ENCODE data around the gene FABP1. TPM values are rescaled to one million over a fixed set of nuclear protein-coding genes. Genes with fewer than 3 reads are reported as not detected.

FABP1 gene
- total RNA-seq, 1 experiment from 2014 or later: not detected

DNA sequence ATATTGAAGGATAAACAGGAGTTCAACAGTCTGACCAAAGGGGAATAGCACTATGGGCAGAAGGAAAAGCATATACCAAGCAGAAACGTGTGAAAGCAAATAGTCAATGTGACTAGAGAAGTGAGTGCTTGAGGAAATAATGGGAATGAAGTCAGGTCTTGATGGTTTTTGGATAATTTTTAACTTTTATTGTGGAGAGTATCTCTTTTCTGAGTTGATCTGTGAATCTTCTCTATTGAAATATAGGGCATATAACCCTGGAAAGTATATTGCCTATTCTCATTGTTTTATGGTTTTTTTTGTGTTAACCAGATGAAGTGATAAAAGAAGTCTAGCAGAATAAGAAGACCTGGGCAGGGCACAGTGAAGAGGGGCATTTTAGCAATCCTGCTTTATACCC lies 16.4 kb upstream of the FABP1 start:
- no peak for DNase-seq (ENCODE audit: low read depth, low spot score)
- in situ Hi-C loops (cut with HindIII; ENCODE audit: low pct_unique_long_range_greater_than_20kb, low sequenced_read_pairs): no loop called here

DNA sequence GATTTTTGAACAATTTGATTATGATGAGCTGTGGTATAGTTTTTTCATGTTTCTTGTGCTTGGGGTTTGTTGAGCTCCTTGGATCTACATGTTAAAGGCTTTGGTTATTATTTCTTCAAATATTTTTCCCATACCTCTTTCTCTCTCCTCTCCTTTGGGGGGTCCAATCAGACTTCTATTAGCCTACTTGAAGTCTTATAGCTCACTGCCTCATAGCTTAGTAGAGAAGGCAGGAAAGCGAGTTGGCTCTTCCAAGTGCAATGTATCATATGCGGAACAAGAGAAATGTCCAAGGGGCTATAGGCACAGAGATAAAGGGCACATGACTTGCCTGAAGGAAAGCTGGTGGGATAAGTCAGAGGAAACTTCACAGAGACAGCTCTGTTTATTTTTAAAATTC lies 14.1 kb upstream of the FABP1 start:
- in situ Hi-C loops (cut with HindIII; ENCODE audit: low pct_unique_long_range_greater_than_20kb, low sequenced_read_pairs): no loop called here
- no peak for DNase-seq (ENCODE audit: low read depth, low spot score)

- in situ Hi-C loops (cut with HindIII; ENCODE audit: low pct_unique_long_range_greater_than_20kb, low sequenced_read_pairs): no loop called here
Observed at GRCh38 chr2:88139804-88140203, 11.9 kb upstream of the FABP1 start.

DNA sequence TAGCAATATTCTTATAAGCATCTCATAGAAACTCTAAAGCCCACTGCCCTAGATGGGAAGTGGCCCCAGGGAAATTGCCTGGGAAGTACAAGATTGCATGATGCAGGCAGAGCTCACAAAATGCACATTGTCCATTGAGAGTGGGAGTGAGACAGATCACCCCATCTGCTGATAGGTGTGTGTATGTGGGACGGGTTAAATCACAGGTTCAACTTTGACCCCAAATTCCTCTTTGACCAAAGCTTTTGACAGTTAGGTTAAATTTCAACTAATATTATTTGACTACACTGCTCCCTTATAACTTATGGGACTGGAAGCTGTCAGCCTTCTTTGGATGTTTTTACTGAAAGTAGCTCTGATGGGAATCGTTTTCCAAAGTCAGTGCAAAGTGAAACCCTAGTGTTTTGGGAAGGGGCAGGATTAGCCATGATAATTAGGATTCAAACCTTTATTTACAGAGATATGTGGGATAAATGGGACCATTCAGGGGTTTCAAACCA lies 11.4 kb upstream of the FABP1 start:
- in situ Hi-C loops (cut with HindIII; ENCODE audit: low pct_unique_long_range_greater_than_20kb, low sequenced_read_pairs): no loop called here

More at GRCh38 chr2:88139804-88140203, 11.9 kb upstream of the FABP1 start:
- DNase-seq (ENCODE audit: low read depth, low spot score): no peak

GRCh38 chr2:88137833-88138232 lies 10.0 kb upstream of the FABP1 start:
- in situ Hi-C loops (cut with HindIII; ENCODE audit: low pct_unique_long_range_greater_than_20kb, low sequenced_read_pairs): no loop called here
- DNase-seq (ENCODE audit: low read depth, low spot score): no peak

More for the DNA sequence above, 11.4 kb upstream of the FABP1 start:
- DNase-seq (ENCODE audit: low read depth, low spot score): peak; percentile 17

DNA sequence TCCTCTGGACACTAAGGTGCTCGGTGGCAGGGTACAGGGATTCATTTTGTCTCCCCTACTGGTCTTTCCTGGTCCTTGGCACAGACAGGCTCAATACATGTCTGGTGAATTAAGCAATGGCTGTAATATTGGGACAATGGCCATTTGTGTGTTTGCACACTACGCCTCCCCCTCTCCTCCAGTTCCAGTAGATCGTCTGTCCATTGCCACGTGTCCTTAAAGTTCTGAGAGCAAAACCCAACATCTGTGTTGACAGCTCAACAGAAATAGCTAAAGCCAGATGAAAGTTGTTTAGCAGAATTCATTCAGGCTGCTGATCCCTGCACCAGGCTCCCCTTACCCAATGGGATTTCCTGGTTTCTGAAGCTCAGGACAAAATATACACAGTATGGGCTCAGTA lies 9.0 kb upstream of the FABP1 start:
- peak; percentile 59 for DNase-seq (ENCODE audit: low read depth, low spot score)
- in situ Hi-C loops (cut with HindIII; ENCODE audit: low pct_unique_long_range_greater_than_20kb, low sequenced_read_pairs): no loop called here

GRCh38 chr2:88133875-88134274 lies 6.0 kb upstream of the FABP1 start:
- in situ Hi-C loops (cut with HindIII; ENCODE audit: low pct_unique_long_range_greater_than_20kb, low sequenced_read_pairs): no loop called here
- no peak for DNase-seq (ENCODE audit: low read depth, low spot score)

DNA sequence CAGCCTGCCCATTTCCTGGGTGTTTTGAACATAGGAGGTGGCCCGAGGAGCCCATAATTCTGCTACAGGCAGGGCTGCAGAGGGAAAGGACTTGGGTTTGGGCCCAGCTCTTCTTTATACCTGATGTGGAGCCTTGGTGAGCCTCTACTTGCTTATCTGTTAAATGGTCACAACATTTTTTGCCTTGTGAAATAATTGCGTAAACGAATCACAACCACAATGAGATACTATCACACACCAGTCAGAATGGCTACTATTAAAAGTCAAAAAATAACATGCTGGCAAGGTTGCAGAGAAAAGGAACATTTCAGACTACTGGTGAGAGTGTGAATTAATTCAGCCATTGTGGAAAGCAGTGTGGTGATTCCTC lies 4.1 kb upstream of the FABP1 start:
- in situ Hi-C loops (cut with HindIII; ENCODE audit: low pct_unique_long_range_greater_than_20kb, low sequenced_read_pairs): no loop called here
- no peak for DNase-seq (ENCODE audit: low read depth, low spot score)

DNA sequence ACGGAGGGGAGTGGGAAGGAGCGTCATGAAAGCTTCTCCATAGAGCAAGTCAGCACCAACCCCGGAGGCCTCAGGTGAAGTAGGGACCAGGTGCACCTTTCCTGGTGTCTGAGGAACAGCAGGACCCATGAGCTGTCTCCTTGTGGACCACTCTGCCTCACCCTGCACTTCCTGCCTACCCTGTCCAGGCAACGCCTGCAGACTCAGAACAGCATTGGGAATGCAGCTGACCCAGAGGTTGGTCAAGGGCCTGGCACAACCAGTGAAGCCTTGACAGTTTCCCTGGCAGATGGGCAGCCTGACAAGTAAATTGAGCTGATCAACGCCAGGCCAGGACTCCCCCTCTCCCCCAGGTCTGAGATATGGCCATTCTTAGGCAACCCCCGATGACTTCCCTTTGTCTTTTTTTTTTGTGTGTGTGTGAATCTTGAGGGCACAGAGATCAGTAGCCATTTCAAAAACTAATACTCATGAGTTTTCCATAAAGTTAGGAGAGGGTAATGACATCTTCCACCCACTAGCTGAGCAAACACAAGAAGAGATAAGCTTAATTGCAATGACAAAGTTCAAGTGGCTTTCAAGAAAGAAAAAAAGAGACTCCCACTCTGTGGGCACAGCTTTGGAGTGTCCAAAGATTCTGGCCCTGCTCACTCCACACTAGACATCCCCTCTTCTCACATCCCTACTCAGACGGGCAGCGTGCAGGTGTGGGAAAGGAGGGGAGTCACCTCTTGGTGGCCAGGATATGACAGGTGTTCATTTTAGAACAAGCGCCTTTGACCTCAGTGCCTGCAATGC lies 3.5 kb upstream of the FABP1 start:
- DNase-seq (ENCODE audit: low read depth, low spot score): no peak
- in situ Hi-C loops (cut with HindIII; ENCODE audit: low pct_unique_long_range_greater_than_20kb, low sequenced_read_pairs): no loop called here

GRCh38 chr2:88129313-88129959 lies 1.6 kb upstream of the FABP1 start:
- DNase-seq (ENCODE audit: low read depth, low spot score): no peak
- in situ Hi-C loops (cut with HindIII; ENCODE audit: low pct_unique_long_range_greater_than_20kb, low sequenced_read_pairs): no loop called here

DNA sequence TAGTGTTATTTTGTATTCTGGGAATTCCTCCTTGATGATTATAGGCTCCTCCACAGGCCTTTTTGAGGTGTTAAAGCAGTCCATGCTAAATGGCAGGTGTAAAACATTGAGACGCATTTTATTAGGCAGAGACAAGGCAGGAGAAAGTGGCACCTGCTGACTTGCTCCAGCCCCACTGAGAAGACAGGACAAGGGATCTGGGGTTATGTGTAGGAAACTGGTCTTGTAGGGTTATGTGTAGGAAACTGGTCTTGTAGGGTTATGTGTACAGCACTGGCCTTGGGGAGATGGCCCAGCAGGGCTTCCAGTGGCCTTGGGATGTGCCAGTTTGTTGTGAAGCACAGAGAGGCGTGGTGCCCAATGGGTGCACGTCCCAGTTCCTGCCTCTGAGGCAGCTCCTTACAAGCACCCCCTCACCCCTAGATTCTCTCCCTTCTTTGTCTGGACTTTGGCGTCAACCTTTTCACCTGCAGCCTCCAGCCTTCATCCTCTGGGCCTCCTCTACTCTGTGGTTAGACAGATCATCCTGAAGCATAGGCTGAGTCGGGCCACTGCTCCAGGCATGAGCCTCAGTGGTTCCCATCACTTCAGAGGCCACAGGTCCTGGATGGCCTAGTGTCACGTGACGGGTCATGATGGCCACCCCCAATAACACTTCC lies 921 bp upstream of the FABP1 start:
- in situ Hi-C loops (cut with HindIII; ENCODE audit: low pct_unique_long_range_greater_than_20kb, low sequenced_read_pairs): no loop called here
- no peak for DNase-seq (ENCODE audit: low read depth, low spot score)

GRCh38 chr2:88127638-88127887 lies 299 bp downstream of the FABP1 start:
- in situ Hi-C loops (cut with HindIII; ENCODE audit: low pct_unique_long_range_greater_than_20kb, low sequenced_read_pairs): no loop called here

DNA sequence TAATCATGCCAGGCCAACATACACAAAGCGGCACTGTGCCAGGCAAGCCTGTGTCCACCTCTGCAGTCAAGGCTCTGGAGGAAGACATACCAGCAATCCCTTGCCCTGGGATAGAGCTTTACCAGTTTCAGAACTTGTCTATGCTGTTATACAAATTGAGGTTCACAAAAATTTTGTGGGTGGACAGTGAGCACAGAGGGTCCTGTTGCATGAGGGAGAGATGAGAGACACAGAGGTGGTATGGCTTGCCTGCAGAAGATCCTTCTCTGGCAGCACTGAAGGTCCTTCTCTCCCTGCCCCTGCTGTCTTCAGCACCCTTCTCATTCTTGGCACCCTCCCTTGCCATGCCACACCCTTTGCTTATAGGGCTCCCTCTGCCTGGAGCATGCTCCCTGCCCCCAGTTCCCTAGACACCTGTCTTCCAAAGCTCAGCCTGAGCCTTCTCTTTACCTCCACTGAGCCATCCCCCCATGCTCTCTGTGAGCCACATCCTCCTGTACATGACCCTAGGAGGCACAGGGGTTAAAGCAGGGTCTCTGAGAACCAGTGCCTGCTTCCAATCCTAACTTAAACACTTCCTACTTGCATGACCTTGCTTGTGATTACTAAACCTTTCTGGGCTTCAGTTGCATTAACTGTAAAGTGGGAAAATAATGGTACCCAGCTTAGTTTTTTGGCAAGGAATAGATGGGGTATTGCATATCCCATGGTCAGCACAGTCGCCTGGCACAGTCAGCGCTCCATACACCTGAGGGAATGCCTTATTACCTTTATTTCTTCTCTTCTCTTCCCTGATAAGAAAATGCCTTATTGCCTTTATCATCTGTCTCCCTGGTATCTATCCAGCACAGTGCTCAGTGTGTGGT lies 857 bp downstream of the FABP1 start:
- DNase-seq (ENCODE audit: low read depth, low spot score): no peak
- in situ Hi-C loops (cut with HindIII; ENCODE audit: low pct_unique_long_range_greater_than_20kb, low sequenced_read_pairs): no loop called here

More at GRCh38 chr2:88127638-88127887, 299 bp downstream of the FABP1 start:
- no peak for DNase-seq (ENCODE audit: low read depth, low spot score)

- in situ Hi-C loops (cut with HindIII; ENCODE audit: low pct_unique_long_range_greater_than_20kb, low sequenced_read_pairs): no loop called here
- no peak for DNase-seq (ENCODE audit: low read depth, low spot score)
Observed at GRCh38 chr2:88125924-88126771, 1.7 kb downstream of the FABP1 start.

DNA sequence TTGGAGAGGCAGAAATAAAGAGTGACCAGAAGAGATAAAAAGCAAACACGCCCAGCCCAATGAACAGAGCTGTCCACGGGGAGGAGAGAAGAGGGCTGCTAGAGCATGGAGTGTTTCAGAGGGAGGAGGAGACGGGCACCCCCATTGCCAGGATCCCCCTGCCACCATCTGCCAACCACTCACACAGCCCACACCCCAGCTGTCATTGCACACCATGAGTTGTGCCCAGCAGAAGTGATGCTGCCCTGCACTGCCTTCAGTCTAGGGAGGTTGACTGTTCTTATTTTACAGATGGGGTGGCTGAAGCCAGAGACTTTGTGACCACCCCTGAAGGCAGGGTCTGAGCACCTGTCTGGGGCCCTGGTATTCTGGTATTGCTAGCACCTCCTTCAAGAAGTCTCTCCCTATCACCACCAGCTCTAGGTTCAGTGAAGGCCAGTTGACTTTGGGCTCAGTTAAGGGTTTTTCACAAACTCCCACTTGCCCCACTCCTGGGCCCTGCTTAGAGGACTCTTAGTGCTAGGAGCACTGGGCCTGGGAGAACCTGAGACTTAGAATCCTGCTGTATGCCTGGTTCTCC lies 2.4 kb downstream of the FABP1 start:
- in situ Hi-C loops (cut with HindIII; ENCODE audit: low pct_unique_long_range_greater_than_20kb, low sequenced_read_pairs): no loop called here
- DNase-seq (ENCODE audit: low read depth, low spot score): no peak

- DNase-seq (ENCODE audit: low read depth, low spot score): no peak
- in situ Hi-C loops (cut with HindIII; ENCODE audit: low pct_unique_long_range_greater_than_20kb, low sequenced_read_pairs): no loop called here
Observed at GRCh38 chr2:88123975-88124917, 3.6 kb downstream of the FABP1 start.
